ACHN (cell line): ENCODE data around the gene ODF2L.

Experiments used
- DNase-seq: peaks from one replicate; pipeline ENCODE4 v3.0.0-alpha.2; 2015
- in situ Hi-C: cut with HindIII; loops from 2 replicates; pipeline ENCODE4 v1.10.0; 2017; ENCODE audit warnings: low sequenced_read_pairs, low pct_ligation_motif_present, low pct_unique_long_range_greater_than_20kb

The ODF2L gene

GRCh38 chr1:86339014-86339812 is 56.9 kb downstream of the ODF2L start:
- in situ Hi-C loops = no loop called here

DNA sequence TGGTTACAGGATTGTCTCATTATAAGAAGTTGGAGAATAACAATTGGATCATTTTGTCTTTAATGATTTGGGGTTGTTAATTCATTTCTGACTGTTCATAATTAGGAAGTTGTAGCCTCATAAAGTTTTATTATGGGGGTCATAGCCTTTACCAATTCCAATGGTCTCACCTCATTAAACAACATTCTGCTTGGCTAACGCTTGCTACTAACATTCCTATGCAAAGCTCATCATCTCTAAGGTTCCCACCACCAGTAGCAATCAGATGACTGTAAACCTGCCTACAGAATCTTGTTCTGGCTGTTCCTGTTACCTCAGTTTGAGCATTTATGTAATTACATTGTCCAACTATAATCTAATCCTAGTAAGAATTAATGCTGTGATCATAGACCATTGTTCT is 60.2 kb downstream of the ODF2L start:
- DNase-seq = no peak
- in situ Hi-C loops = no loop called here

More at GRCh38 chr1:86339014-86339812, 56.9 kb downstream of the ODF2L start:
- DNase-seq = no peak

DNA sequence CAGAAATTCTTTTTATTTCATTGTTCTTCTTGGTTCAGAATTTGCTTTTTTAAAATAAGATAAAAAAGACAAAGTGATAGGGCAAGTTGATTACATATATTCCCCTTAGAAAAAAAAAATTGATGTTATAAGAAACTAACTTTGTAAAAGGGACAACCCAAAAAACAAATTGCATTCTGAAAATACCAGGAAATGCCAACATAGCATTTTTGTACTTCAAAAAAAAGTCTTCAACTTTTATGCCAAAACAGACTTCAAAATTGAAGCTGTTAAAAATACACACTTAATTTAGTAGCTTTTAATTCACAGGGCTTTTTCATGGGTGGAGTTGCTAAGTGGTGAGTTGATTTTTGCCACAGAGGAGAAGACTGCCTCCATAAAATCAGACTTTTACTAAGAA is 70.9 kb downstream of the ODF2L start:
- DNase-seq = no peak
- in situ Hi-C loops = no loop called here

- in situ Hi-C loops = no loop called here
- DNase-seq = no peak
Measured at GRCh38 chr1:86324130-86324822, 71.8 kb downstream of the ODF2L start.

GRCh38 chr1:86322241-86322640 is 73.9 kb downstream of the ODF2L start:
- no peak for DNase-seq
- in situ Hi-C loops = no loop called here

- no peak for DNase-seq
- in situ Hi-C loops = no loop called here
Measured at GRCh38 chr1:86318436-86318835, 77.7 kb downstream of the ODF2L start.

DNA sequence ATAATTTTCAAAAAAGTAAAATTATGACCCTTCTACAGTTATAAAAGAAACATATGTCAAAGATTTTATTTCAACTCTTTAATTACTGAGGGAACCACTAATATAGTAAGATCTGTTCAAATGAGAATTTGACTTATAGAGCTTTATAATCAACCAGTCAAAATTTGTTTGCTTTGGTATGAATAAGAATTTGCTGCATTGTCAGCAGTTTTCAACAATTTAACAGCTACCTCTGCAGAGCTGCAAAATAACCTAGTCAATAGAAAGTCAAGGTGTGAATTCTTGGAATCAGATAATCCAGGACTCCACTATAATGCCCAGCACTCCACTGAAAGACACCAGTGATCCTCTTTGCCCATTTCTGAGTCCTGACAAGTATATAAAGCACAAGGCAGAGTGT is 78.2 kb downstream of the ODF2L start:
- in situ Hi-C loops = no loop called here
- no peak for DNase-seq

GRCh38 chr1:86305731-86306130 is 90.4 kb downstream of the ODF2L start:
- in situ Hi-C loops = no loop called here
- DNase-seq = no peak

DNA sequence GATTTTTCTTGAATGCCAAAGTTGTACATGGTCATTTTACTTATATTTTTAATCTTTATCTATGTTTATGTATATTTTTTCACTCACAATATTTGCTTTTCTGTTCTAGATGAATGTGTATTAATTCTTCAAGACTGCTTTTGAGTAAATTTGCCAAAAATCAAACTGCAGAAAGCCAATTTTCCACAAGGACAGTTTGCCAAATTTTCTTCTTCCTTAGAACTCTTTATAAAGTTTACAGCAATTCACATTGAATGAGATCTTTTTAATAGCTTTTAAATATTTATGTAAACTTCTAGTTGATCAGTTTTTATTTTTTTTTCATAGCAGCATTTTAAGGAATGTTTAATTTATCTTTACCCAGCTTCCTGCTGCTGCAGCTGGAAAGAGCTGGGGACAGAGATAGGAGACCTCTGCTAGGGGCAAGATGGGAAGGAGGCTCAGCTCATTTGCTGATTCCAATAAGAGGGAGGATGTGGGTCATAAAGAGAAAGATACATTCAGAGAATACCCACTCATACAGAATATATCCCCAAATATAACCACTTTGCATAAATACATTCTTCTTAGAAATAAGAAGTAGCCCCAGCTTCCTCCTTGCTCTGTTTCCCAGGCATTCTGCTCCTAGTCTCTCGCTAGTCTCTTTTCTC is 93.0 kb downstream of the ODF2L start:
- in situ Hi-C loops = no loop called here
- no peak for DNase-seq
